Spleen (tissue), 11 donors: ENCODE results near the gene SPIRE1. TPM values are rescaled to one million over a fixed set of nuclear protein-coding genes. Genes with fewer than 3 reads are reported as not detected.

ENCODE experiments used
- DNase-seq: peaks from one replicate; pipeline ENCODE4 v3.0.0-alpha.2; 2020
- H3K27ac ChIP-seq, 8 donors: fragments of 200-600 bp; sonication (generic) in 7 of 8; 1 replicate in 4 of 8; 2 replicates in 4 of 8; pipeline versions ENCODE4 v1.5.0 to v1.8.0; 2016 to 2021; ENCODE audit warnings: inconsistent platforms in 4 of 8, mild to moderate bottlenecking in 4 of 8, moderate library complexity in 1 of 8
- H3K27me3 ChIP-seq, 7 donors: fragments of 200-600 bp; sonication (generic) in 6 of 7; replicated peaks in 1 of 7; 1 replicate in 4 of 7; 2 replicates in 3 of 7; pipeline versions ENCODE4 v1.5.0 to v1.8.0; 2016 to 2021; ENCODE audit warnings: inconsistent platforms in 3 of 7, mild to moderate bottlenecking in 1 of 7
- H3K36me3 ChIP-seq, 6 donors: fragments of 200-600 bp; sonication (generic) in 5 of 6; 1 replicate in 4 of 6; 2 replicates in 2 of 6; pipeline versions ENCODE4 v1.5.0 to v1.8.0; 2016 to 2021; ENCODE audit warnings: inconsistent platforms in 2 of 6
- H3K4me1 ChIP-seq, 6 donors: fragments of 200-600 bp; sonication (generic) in 5 of 6; 1 replicate in 3 of 6; 2 replicates in 3 of 6; pipeline versions ENCODE4 v1.5.0 to v1.8.0; 2016 to 2021; ENCODE audit warnings: inconsistent platforms in 3 of 6
- H3K4me3 ChIP-seq, 8 donors: fragments of 200-600 bp; sonication (generic) in 7 of 8; 1 replicate in 4 of 8; 2 replicates in 4 of 8; pipeline versions ENCODE4 v1.5.0 to v1.8.0; 2016 to 2021; ENCODE audit warnings: inconsistent platforms in 4 of 8, mild to moderate bottlenecking in 4 of 8, moderate library complexity in 2 of 8
- H3K9me3 ChIP-seq, 8 donors: fragments of 200-600 bp; sonication (generic) in 7 of 8; 1 replicate in 4 of 8; 2 replicates in 4 of 8; pipeline versions ENCODE4 v1.5.0 to v1.8.0; 2016 to 2021; ENCODE audit warnings: inconsistent platforms in 4 of 8
- CTCF ChIP-seq, 11 experiments: fragments of 200-600 bp in 7 of 11; fragments of 450-650 bp in 4 of 11; sonication (generic) in 4 of 11; IDR thresholded peaks in 8 of 11; conservative IDR thresholded peaks in 3 of 11; 1 replicate in 7 of 11; 2 replicates in 4 of 11; pipeline versions ENCODE4 v1.4.0 to v1.8.0; 2016 to 2021; ENCODE audit warnings: antibody characterized with exemption in 11 of 11, inconsistent platforms in 4 of 11, mild to moderate bottlenecking in 1 of 11
- POLR2A ChIP-seq, 3 donors: fragments of 450-650 bp; IDR thresholded peaks; one replicate each; pipeline ENCODE4 v1.5.1; 2017; ENCODE audit warnings: antibody characterized with exemption in 3 of 3, mild to moderate bottlenecking in 1 of 3
- POLR2AphosphoS5 ChIP-seq, 3 donors: sonication (generic); formaldehyde crosslinking; IDR thresholded peaks; one replicate each; pipeline ENCODE4 v1.5.1; 2017; ENCODE audit warnings: antibody characterized with exemption in 3 of 3
- WGBS, 5 donors: extraction: QIAGEN DNeasy Blood & Tissue Kit in 3 of 5; methylation state at CpG; one replicate each; pipeline versions ENCODE4 v1.1.5 to v1.1.7; 2013 to 2018; 5-methylcytosine and 5-hydroxymethylcytosine counted together
- intact Hi-C: fragments of 100-400 bp; cut with DNase I; formaldehyde crosslinking; loops from one replicate; pipeline ENCODE4 v1.15.0; 2023; ENCODE audit warnings: low total_unique reads
- polyA plus RNA-seq, 3 donors: library from polyadenylated mRNA; stranded (reverse); fragments of 200-250 nt; gene quantifications; one replicate each; pipeline ENCODE4 v1.2.1, GENCODE V29; 2013
- total RNA-seq, 7 donors: library from RNA; depleted of rRNA in 3 of 7; stranded (reverse); fragments of >200 nt in 3 of 7; fragmentation: NEBNext Ultra II Directional in 4 of 7; extraction: Animal tissue kit (Norgen Biotek cat#: 25700) in 4 of 7; gene quantifications; one replicate each; pipeline versions ENCODE4 v1.1.0 to v1.2.1, GENCODE V29; 2016 to 2021
- donor health status: healthy with polysubstance abuse.
- donor health status: DM: no; HTN: no; CAD: no; lungs with moderate emphysema.
- donor health status: DM: no; HTN: no; CAD: no.
- donor health status: Bipolar disorder and iron deficiency.
- donor health status: healthy.
- donor health status: DM: no; HTN: no; CAD: no.
- donor health status: DM: yes; HTN: yes; CAD: no.

Gene SPIRE1
- total and polyA plus RNA-seq, 10 donors = 1.4 to 19.4 (median 11.1) TPM

GRCh38 chr18:12507007-12507406 lies 150.9 kb downstream of the SPIRE1 start:
- no peaks in the 10 kb centered on the region for H3K27me3 ChIP-seq
- H3K4me3 ChIP-seq = no peak overlapping the region
- 82 to 93% (median 88%) methylated on average over 5 of the region's 5 CpGs for WGBS, 5 donors
- no peak for DNase-seq
- H3K36me3 ChIP-seq = peaks cover 0 to 12% (median 0%) of the 10 kb centered on the region in 6 donors
- no peaks in the 10 kb centered on the region for H3K4me1 ChIP-seq
- H3K9me3 ChIP-seq = no peaks in the 10 kb centered on the region
- TF ChIP-seq CTCF (IDR thresholded peaks at IDR 0.05 in 8 of 11, conservative IDR thresholded peaks at IDR 0.05 in 3 of 11) = no peak
- TF ChIP-seq POLR2AphosphoS5 (IDR thresholded peaks at IDR 0.05) = no peak
- TF ChIP-seq POLR2A (IDR thresholded peaks at IDR 0.05) = no peak
- no peak overlapping the region for H3K27ac ChIP-seq
- intact Hi-C loops = no loop called here

GRCh38 chr18:12500986-12501385 lies 156.9 kb downstream of the SPIRE1 start:
- Histone ChIP-seq H3K36me3 (peaks cover 0 to 8% (median 0%) of the 10 kb centered on the region in 6 donors), H3K4me1 (no peaks in the 10 kb centered on the region), H3K27me3 (no peaks in the 10 kb centered on the region), H3K27ac (no peak overlapping the region), H3K4me3 (no peak overlapping the region), H3K9me3 (no peaks in the 10 kb centered on the region)
- no peak for TF ChIP-seq CTCF (IDR thresholded peaks at IDR 0.05 in 8 of 11, conservative IDR thresholded peaks at IDR 0.05 in 3 of 11)
- no peak for TF ChIP-seq POLR2A (IDR thresholded peaks at IDR 0.05)
- no peak for TF ChIP-seq POLR2AphosphoS5 (IDR thresholded peaks at IDR 0.05)
- 96 to 99% (median 98%) methylated on average over 6 of the region's 6 CpGs for WGBS, 5 donors
- intact Hi-C loops = no loop called here
- DNase-seq = no peak

- Histone ChIP-seq H3K4me3 (no peak overlapping the region), H3K9me3 (no peaks in the 10 kb centered on the region), H3K27me3 (no peaks in the 10 kb centered on the region), H3K36me3 (peaks cover 0 to 5% (median 0%) of the 10 kb centered on the region in 6 donors), H3K4me1 (no peaks in the 10 kb centered on the region), H3K27ac (no peak overlapping the region)
- intact Hi-C loops = no loop called here
- no peak for DNase-seq
- TF ChIP-seq CTCF (IDR thresholded peaks at IDR 0.05 in 8 of 11, conservative IDR thresholded peaks at IDR 0.05 in 3 of 11) (no peak), POLR2AphosphoS5 (IDR thresholded peaks at IDR 0.05) (no peak)
- 90 to 96% (median 92%) methylated on average over 3 of the region's 3 CpGs for WGBS, 5 donors
Observed at GRCh38 chr18:12497839-12498238, 160.1 kb downstream of the SPIRE1 start.

- no peak for DNase-seq
- WGBS, 5 donors = 65 to 91% (median 73%) methylated on average over 2 of the region's 2 CpGs
- no peaks in the 10 kb centered on the region for H3K9me3 ChIP-seq
- intact Hi-C loops = no loop called here
- no peaks in the 10 kb centered on the region for H3K27me3 ChIP-seq
- no peaks in the 10 kb centered on the region for H3K4me1 ChIP-seq
- no peak overlapping the region for H3K27ac ChIP-seq
- H3K36me3 ChIP-seq = peaks cover 0 to 11% (median 0%) of the 10 kb centered on the region in 6 donors
- TF ChIP-seq POLR2AphosphoS5 (IDR thresholded peaks at IDR 0.05) (no peak), POLR2A (IDR thresholded peaks at IDR 0.05) (no peak), CTCF (IDR thresholded peaks at IDR 0.05 in 8 of 11, conservative IDR thresholded peaks at IDR 0.05 in 3 of 11) (no peak)
- H3K4me3 ChIP-seq = no peak overlapping the region
Observed at GRCh38 chr18:12497296-12497695, 160.6 kb downstream of the SPIRE1 start.
